ENCODE data around the gene XPO6. TPM values are rescaled to one million over a fixed set of nuclear protein-coding genes. Genes with fewer than 3 reads are reported as not detected.

Gene XPO6
- total RNA-seq, 4 donors from 2014 or later, result 69.0 to 90.8 (median 76.0) TPM

GRCh38 chr16:28182183-28182582 lies 29.6 kb downstream of the XPO6 start:
- TF ChIP-seq POLR2A (IDR thresholded peaks at IDR 0.05), result no peak
- no peak for TF ChIP-seq CTCF (IDR thresholded peaks at IDR 0.05)
- intact Hi-C loops (cut with DNase I), result no loop called here
- Histone ChIP-seq H3K4me1 (peaks cover 11 to 46% (median 19%) of the 10 kb centered on the region in 3 donors), H3K36me3 (peaks cover 0 to 23% (median under 1%) of the 10 kb centered on the region in 3 donors), H3K9me3 (no peaks in the 10 kb centered on the region), H3K27me3 (no peaks in the 10 kb centered on the region), H3K4me3 (no peak overlapping the region), H3K27ac (no peak overlapping the region)
- 71 to 77% methylated on average over 7 of the region's 7 CpGs for WGBS, 2 donors
- no peak for DNase-seq

GRCh38 chr16:28181515-28181914 lies 30.2 kb downstream of the XPO6 start:
- Histone ChIP-seq H3K4me3 (no peak overlapping the region), H3K27me3 (no peaks in the 10 kb centered on the region), H3K9me3 (no peaks in the 10 kb centered on the region), H3K36me3 (peaks cover 0 to 30% (median 7%) of the 10 kb centered on the region in 3 donors), H3K27ac (no peak overlapping the region), H3K4me1 (peaks cover 11 to 40% (median 19%) of the 10 kb centered on the region in 3 donors)
- intact Hi-C loops (cut with DNase I), result no loop called here
- no peak for DNase-seq
- TF ChIP-seq POLR2A (IDR thresholded peaks at IDR 0.05) (no peak), CTCF (IDR thresholded peaks at IDR 0.05) (no peak)
- WGBS, 2 donors, result 0 to 42% methylated on average over 1 to 2 of the region's 2 CpGs

- Histone ChIP-seq H3K36me3 (peaks cover 0 to 37% (median 7%) of the 10 kb centered on the region in 3 donors), H3K9me3 (no peaks in the 10 kb centered on the region), H3K4me1 (peaks cover 11 to 33% (median 19%) of the 10 kb centered on the region in 3 donors), H3K27me3 (no peaks in the 10 kb centered on the region), H3K27ac (peak overlapping the region in 2 of 4 donors; percentile 9 to 10), H3K4me3 (no peak overlapping the region)
- intact Hi-C loops (cut with DNase I), result no loop called here
- DNase-seq, result no peak
- TF ChIP-seq CTCF (IDR thresholded peaks at IDR 0.05) (no peak), POLR2A (IDR thresholded peaks at IDR 0.05) (no peak)
- WGBS, 2 donors, result 55 to 64% methylated on average over 7 to 8 of the region's 9 CpGs
These were observed 30.9 kb downstream of the XPO6 start for GRCh38 chr16:28180655-28181460.

GRCh38 chr16:28179354-28179753 lies 32.4 kb downstream of the XPO6 start:
- H3K4me3 ChIP-seq, result no peak overlapping the region
- H3K36me3 ChIP-seq, result peaks cover 0 to 50% (median 7%) of the 10 kb centered on the region in 3 donors
- no peaks in the 10 kb centered on the region for H3K27me3 ChIP-seq
- 55 to 100% methylated on average over 1 of the region's 1 CpG for WGBS, 2 donors
- no peaks in the 10 kb centered on the region for H3K9me3 ChIP-seq
- H3K4me1 ChIP-seq, result peaks cover 11 to 28% (median 19%) of the 10 kb centered on the region in 3 donors
- no peak overlapping the region for H3K27ac ChIP-seq
- TF ChIP-seq CTCF (IDR thresholded peaks at IDR 0.05), result no peak
- no peak for DNase-seq
- intact Hi-C loops (cut with DNase I), result no loop called here

- H3K9me3 ChIP-seq, result no peaks in the 10 kb centered on the region
- intact Hi-C loops (cut with DNase I), result no loop called here
- no peak overlapping the region for H3K4me3 ChIP-seq
These were observed 36.0 kb downstream of the XPO6 start for GRCh38 chr16:28175715-28176114.

More at GRCh38 chr16:28175715-28176114, 36.0 kb downstream of the XPO6 start:
- Histone ChIP-seq H3K4me1 (peaks cover 0 to 6% (median 2%) of the 10 kb centered on the region in 3 donors), H3K27me3 (no peaks in the 10 kb centered on the region), H3K27ac (no peak overlapping the region), H3K36me3 (peaks cover 0 to 84% (median 7%) of the 10 kb centered on the region in 3 donors)
- 90 to 91% methylated on average over 5 of the region's 5 CpGs for WGBS, 2 donors
- no peak for DNase-seq
- TF ChIP-seq POLR2A (IDR thresholded peaks at IDR 0.05) (no peak), CTCF (IDR thresholded peaks at IDR 0.05) (no peak)
